ENCODE results near the gene FHAD1.
A peak's percentile ranks its signal among the peaks of the same experiment; 100 is the strongest.

The FHAD1 gene

GRCh38 chr1:15246960-15247614, at the start of gene FHAD1:
Gene FHAD1, plus strand, starts transcription at chr1:15247223. Its CDS starts 4,562 bp downstream, at chr1:15251785.
- Histone ChIP-seq H3K36me3 (no peaks in the 10 kb centered on the region), H3K9me3 (replicated peaks in 1 of 11) (peaks cover 0 to 36% (median 21%) of the 10 kb centered on the region in 11 experiments; a peak in 18 of 22 replicates), H3K27me3 (peaks cover 0 to 18% (median 10%) of the 10 kb centered on the region in 11 experiments; a peak in 16 of 22 replicates), H3K27ac (no peak within 1 kb of the TSS), H3K4me1 (peaks cover 18 to 42% (median 32%) of the 10 kb centered on the region in 10 experiments), H4K20me1 (no peaks in the 10 kb centered on the region), H3K4me2 (peak within 1 kb of the TSS in 7 of 11 experiments; percentile 5 to 46 (median 32); a peak in 9 of 22 replicates), H3K9ac (no peak within 1 kb of the TSS), H3K4me3 (no peak within 1 kb of the TSS)
- TF ChIP-seq Cebpa-rat (IDR thresholded peaks at IDR 0.05): no peak

- H3K4me1 ChIP-seq: peaks cover 4 to 20% (median 7%) of the 10 kb centered on the region in 10 experiments; a peak in 19 of 20 replicates
- H3K9ac ChIP-seq: no peak overlapping the region
- H3K4me3 ChIP-seq: no peak overlapping the region
- no peak for TF ChIP-seq Cebpa-rat (IDR thresholded peaks at IDR 0.05)
- H3K4me2 ChIP-seq: no peak overlapping the region
- no peak overlapping the region for H3K27ac ChIP-seq
- H4K20me1 ChIP-seq: peaks cover 0 to 98% (median 0%) of the 10 kb centered on the region in 11 experiments; a peak in 8 of 22 replicates
- H3K36me3 ChIP-seq: peaks cover 0 to 21% (median 0%) of the 10 kb centered on the region in 11 experiments; a peak in 3 of 22 replicates
- H3K9me3 ChIP-seq (replicated peaks in 1 of 11): no peaks in the 10 kb centered on the region
- H3K27me3 ChIP-seq: no peaks in the 10 kb centered on the region
Measured at GRCh38 chr1:15197591-15198447, 49.2 kb upstream of the FHAD1 start.

GRCh38 chr1:15198684-15199083, 48.3 kb upstream of the FHAD1 start:
- Histone ChIP-seq H3K4me3 (no peak overlapping the region), H3K4me1 (peaks cover 0 to 15% (median 0%) of the 10 kb centered on the region in 10 experiments; a peak in 4 of 20 replicates), H3K4me2 (no peak overlapping the region), H4K20me1 (peaks cover 0 to 96% (median 0%) of the 10 kb centered on the region in 11 experiments; a peak in 6 of 22 replicates), H3K9me3 (replicated peaks in 1 of 11) (no peaks in the 10 kb centered on the region), H3K27me3 (no peaks in the 10 kb centered on the region), H3K9ac (no peak overlapping the region), H3K36me3 (peaks cover 0 to 21% (median 0%) of the 10 kb centered on the region in 11 experiments; a peak in 3 of 22 replicates), H3K27ac (no peak overlapping the region)
- TF ChIP-seq Cebpa-rat (IDR thresholded peaks at IDR 0.05): no peak

- Histone ChIP-seq H3K9me3 (replicated peaks in 1 of 11) (no peaks in the 10 kb centered on the region), H3K4me1 (peaks cover 0 to 16% (median 0%) of the 10 kb centered on the region in 10 experiments; a peak in 3 of 20 replicates), H3K36me3 (peaks cover 0 to 13% (median 0%) of the 10 kb centered on the region in 11 experiments; a peak in 3 of 22 replicates), H3K27ac (no peak overlapping the region), H3K9ac (0 out of 22 replicates have a peak overlapping the region, but pooled peaks of 1 of the 11 experiments have one; percentile 23), H4K20me1 (peaks cover 0 to 95% (median 0%) of the 10 kb centered on the region in 11 experiments; a peak in 5 of 22 replicates), H3K27me3 (no peaks in the 10 kb centered on the region), H3K4me3 (no peak overlapping the region), H3K4me2 (no peak overlapping the region)
- no peak for TF ChIP-seq Cebpa-rat (IDR thresholded peaks at IDR 0.05)
Measured at GRCh38 chr1:15201221-15201620, 45.8 kb upstream of the FHAD1 start.

- no peak for TF ChIP-seq Cebpa-rat (IDR thresholded peaks at IDR 0.05)
- peaks cover 0 to 20% (median 2%) of the 10 kb centered on the region in 10 experiments; a peak in 6 of 20 replicates for H3K4me1 ChIP-seq
- H3K4me2 ChIP-seq: no peak overlapping the region
- no peak overlapping the region for H3K9ac ChIP-seq
- no peak overlapping the region for H3K27ac ChIP-seq
- no peaks in the 10 kb centered on the region for H3K9me3 ChIP-seq (replicated peaks in 1 of 11)
- H3K27me3 ChIP-seq: no peaks in the 10 kb centered on the region
- peaks cover 0 to 95% (median 0%) of the 10 kb centered on the region in 11 experiments; a peak in 7 of 22 replicates for H4K20me1 ChIP-seq
- H3K36me3 ChIP-seq: peaks cover 0 to 15% (median 0%) of the 10 kb centered on the region in 11 experiments; a peak in 3 of 22 replicates
- no peak overlapping the region for H3K4me3 ChIP-seq
Measured at GRCh38 chr1:15201849-15202551, 45.0 kb upstream of the FHAD1 start.

GRCh38 chr1:15204931-15205330, 42.1 kb upstream of the FHAD1 start:
- Histone ChIP-seq H3K4me1 (peaks cover 0 to 16% (median 2%) of the 10 kb centered on the region in 10 experiments; a peak in 6 of 20 replicates), H3K4me3 (no peak overlapping the region), H3K27me3 (no peaks in the 10 kb centered on the region), H3K9me3 (replicated peaks in 1 of 11) (no peaks in the 10 kb centered on the region), H3K4me2 (no peak overlapping the region), H3K36me3 (peaks cover 0 to 10% (median 0%) of the 10 kb centered on the region in 11 experiments; a peak in 2 of 22 replicates), H3K9ac (no peak overlapping the region), H4K20me1 (peaks cover 0 to 95% (median 0%) of the 10 kb centered on the region in 11 experiments; a peak in 7 of 22 replicates), H3K27ac (no peak overlapping the region)
- TF ChIP-seq Cebpa-rat (IDR thresholded peaks at IDR 0.05): no peak

- no peak overlapping the region for H3K9ac ChIP-seq
- peaks cover 0 to 95% (median 0%) of the 10 kb centered on the region in 11 experiments; a peak in 7 of 22 replicates for H4K20me1 ChIP-seq
- TF ChIP-seq Cebpa-rat (IDR thresholded peaks at IDR 0.05): no peak
- H3K27me3 ChIP-seq: no peaks in the 10 kb centered on the region
- no peak overlapping the region for H3K4me2 ChIP-seq
- H3K27ac ChIP-seq: no peak overlapping the region
- peaks cover 0 to 13% (median 0%) of the 10 kb centered on the region in 11 experiments; a peak in 2 of 22 replicates for H3K36me3 ChIP-seq
- H3K9me3 ChIP-seq (replicated peaks in 1 of 11): no peaks in the 10 kb centered on the region
- peaks cover 0 to 8% (median 1%) of the 10 kb centered on the region in 10 experiments; a peak in 6 of 20 replicates for H3K4me1 ChIP-seq
- H3K4me3 ChIP-seq: no peak overlapping the region
Measured at GRCh38 chr1:15205586-15206346, 41.3 kb upstream of the FHAD1 start.
